Ramos (cell line): ENCODE measurements around the gene B3GAT3.
"Not testable (repeated sequence)": the region's sequence is repeated elsewhere in the genome, so short reads cannot be mapped to it uniquely, and the experiment has no call there.

ENCODE experiments used
- in situ Hi-C: fragments of 300-500 bp; cut with MboI; formaldehyde crosslinking; loops from one replicate; pipeline ENCODE4 v1.14.3; 2022; ENCODE audit warnings: low sequenced_read_pairs; ENCODE audit not compliant: unreplicated experiment

Gene B3GAT3

DNA sequence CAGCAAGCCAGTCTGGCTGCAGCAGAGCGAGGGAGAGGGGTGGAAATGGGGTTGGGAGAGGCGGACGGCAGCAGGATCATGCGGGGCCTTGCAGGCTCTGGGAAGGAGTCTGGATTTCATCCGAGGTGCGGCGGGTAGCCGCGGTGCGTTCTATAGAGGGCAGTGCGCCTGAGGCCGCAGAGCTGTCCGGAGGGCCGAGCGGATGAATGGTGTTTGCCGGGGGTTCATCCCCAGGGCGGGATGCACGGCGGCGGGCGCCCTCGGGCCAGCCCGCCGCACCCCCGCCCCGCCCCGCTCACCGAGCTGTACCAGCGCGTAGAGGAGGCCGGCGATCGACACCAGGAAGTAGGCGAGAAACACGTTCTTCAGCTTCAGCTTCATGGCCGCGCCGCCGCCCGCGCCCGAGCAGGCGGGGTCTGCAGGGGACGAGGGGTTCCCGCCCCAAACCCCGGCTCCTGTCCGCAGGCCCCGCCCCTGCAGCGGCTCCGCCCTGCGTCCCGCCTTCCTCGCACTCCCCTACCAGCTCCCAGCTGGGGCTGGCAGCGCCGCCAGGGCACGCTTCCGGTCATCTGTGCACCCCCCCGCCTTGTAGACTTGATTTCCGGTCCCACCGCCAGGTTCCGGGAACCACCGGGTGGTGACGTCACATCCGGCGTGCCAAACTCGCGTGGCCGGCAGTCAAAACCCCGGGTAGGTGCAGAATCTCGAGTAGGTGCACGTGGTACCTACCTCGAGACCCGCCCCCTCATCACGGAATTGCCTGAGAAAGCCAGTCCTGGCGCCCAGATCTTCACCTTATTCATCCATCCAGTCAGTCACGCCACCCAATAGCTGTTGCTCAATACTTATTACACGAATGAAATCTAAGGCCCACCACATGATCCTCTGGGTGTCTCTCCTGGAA, at the start of gene B3GAT3:
Gene B3GAT3 (minus strand): TSS at position 420 of the 904 bp plus-strand sequence. CDS start 39 bp downstream, at position 381.
- in situ Hi-C loops, result loop anchor here (25.0 kb wide), 1 partner anchor 1615 kb away; the partner anchor contains the start of genes DNAJC4, FKBP2, NUDT22 and PPP1R14B

- in situ Hi-C loops, result no loop called here
Observed at GRCh38 chr11:62671236-62671607, 49.4 kb upstream of the B3GAT3 start.

GRCh38 chr11:62669420-62670161, 47.8 kb upstream of the B3GAT3 start:
- in situ Hi-C loops, result no loop called here

DNA sequence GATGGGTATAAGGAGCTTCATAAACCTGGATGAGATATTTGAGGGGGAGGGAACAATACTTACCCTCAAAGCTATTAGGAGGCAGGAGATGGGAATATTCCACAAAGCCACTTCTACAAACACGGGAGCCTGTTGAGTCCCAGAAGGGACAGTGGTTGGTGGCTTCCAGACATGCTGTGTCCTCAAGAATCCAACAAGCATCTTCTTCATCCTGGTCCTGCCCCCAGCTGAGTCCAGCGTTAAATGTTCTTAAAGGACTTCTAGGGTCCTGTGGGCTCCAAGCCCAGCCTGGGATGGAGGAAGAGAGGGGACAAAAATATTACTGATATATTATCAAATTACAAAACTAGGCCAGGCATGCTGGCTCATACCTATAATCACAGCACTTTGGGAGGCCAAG, 45.7 kb upstream of the B3GAT3 start:
- in situ Hi-C loops, result no loop called here

DNA sequence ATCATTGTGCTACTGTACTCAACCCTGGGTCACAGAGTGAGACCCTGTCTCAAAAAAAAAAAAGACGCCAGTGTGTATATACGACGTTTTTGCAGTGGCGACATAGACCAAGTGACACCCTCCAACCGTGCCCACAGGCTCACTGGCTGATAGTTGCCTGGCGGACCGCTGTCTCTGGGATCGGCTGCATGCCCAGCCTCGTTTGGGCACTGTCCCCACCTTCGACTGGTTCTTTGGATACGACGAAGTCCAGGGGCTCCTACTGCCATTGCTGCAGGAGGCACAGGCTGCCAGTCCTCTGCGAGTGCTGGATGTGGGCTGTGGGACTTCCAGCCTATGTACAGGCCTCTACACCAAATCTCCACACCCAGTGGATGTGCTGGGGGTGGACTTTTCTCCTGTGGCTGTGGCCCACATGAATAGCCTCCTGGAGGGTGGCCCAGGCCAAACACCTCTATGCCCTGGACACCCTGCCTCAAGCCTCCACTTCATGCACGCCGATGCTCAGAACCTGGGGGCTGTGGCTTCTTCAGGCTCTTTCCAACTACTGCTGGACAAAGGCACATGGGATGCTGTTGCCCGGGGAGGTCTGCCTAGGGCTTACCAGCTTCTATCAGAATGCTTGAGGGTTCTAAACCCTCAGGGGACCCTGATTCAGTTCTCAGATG, 44.6 kb upstream of the B3GAT3 start:
- in situ Hi-C loops, result no loop called here

- in situ Hi-C loops, result no loop called here
Observed at GRCh38 chr11:62665599-62666258, 43.9 kb upstream of the B3GAT3 start.

- in situ Hi-C loops, result no loop called here
Observed at GRCh38 chr11:62665075-62665598, 43.4 kb upstream of the B3GAT3 start, which contains the start of the genes C11orf98 and CSKMT. TSS of gene C11orf98 (minus strand) at chr11:62665210. CDS start at chr11:62665169, 41 bp downstream. TSS of gene CSKMT (plus strand) at chr11:62665312. CDS start at chr11:62665880, 568 bp downstream.

GRCh38 chr11:62664405-62665074, 42.8 kb upstream of the B3GAT3 start:
- in situ Hi-C loops, result no loop called here

DNA sequence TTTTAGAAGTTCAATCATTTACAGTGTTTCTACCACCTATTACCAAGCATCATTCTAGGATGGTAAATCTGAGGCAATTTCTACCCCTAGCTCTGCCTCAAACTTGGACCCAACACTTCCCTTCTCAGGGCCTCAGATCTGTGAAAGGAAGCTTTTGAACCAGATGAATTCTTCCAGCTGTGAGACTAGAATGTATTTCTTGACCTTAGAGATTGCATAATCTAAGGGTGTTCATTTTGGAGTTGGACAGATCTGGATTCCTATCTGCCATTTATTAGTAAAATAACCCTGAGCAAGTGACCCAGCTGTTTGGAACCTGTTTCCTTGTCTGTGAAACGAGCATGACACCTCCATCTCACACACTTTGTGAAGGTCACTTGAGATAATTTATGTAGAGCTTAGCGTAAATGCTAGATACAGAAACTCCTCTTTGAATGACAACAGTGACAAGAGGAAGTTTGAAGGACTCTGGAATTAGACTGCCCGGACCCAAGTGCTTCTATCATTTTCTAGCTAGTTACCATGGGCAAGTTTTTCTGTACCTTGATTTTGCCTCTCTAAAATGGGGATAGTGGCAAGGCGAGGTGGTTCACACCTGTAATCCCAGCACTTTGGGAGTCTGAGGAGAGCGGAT, 35.1 kb upstream of the B3GAT3 start:
- in situ Hi-C loops, result no loop called here

DNA sequence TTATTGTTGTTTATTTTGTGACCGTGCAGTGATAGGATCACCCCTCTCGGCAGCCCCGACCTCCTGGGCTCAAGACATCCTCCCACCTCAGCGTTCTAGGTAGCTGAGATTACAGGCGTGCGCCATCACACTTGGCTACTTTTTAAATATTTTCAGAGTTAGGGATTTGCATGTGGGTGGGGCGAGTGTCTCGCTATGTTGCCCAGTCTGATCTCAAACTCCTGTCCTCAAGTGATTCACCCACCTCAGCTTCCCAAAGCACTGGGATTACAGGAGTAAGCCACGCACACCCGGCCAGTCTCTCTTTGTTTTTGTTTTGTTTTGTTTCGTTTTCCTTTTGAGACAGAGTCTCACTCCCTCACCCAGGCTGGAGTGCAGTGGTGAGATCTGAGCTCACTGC, 32.5 kb upstream of the B3GAT3 start:
- in situ Hi-C loops, result no loop called here

- in situ Hi-C loops, result no loop called here
Observed at GRCh38 chr11:62652161-62653006, 30.6 kb upstream of the B3GAT3 start.

DNA sequence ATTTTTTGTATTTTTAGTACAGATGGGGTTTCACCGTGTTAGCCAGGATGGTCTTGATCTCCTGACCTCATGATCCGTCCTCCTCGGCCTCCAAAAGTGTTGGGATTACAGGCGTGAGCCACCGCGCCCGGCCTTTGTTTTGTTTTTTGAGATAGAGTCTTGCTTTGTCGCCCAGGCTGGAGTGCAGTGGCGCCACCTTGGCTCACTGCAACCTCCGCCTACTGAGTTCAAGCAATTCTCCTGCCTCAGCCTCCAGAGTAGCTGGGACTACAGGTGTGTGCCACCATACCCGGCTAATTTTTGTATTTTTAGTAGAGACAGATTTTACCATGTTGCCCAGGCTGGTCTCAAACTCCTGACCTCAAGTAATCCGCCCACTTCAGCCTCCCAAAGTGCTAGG, 28.5 kb upstream of the B3GAT3 start:
- in situ Hi-C loops, result not testable (repeated sequence)

- in situ Hi-C loops, result no loop called here
Observed at GRCh38 chr11:62649486-62649885, 27.7 kb upstream of the B3GAT3 start.

DNA sequence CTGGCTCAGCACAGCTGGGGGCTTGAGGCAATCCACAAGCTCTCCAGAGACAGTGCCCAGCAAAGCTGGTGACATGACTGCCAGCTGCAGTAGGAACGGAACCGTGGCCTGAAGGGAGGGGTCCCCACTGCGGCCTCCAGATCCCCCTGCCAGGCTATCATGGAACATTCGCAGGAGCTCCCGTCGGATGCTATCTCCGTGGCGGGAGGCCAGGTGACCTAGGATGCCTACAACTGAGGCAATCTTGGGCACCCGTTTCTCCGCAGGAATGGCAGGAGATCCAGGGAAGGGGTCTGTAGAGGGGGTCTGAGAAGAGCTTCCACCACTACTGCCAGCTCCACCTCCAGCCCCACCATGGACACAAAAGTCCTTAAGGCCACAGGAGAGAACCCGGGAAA, 27.2 kb upstream of the B3GAT3 start:
- in situ Hi-C loops, result no loop called here

DNA sequence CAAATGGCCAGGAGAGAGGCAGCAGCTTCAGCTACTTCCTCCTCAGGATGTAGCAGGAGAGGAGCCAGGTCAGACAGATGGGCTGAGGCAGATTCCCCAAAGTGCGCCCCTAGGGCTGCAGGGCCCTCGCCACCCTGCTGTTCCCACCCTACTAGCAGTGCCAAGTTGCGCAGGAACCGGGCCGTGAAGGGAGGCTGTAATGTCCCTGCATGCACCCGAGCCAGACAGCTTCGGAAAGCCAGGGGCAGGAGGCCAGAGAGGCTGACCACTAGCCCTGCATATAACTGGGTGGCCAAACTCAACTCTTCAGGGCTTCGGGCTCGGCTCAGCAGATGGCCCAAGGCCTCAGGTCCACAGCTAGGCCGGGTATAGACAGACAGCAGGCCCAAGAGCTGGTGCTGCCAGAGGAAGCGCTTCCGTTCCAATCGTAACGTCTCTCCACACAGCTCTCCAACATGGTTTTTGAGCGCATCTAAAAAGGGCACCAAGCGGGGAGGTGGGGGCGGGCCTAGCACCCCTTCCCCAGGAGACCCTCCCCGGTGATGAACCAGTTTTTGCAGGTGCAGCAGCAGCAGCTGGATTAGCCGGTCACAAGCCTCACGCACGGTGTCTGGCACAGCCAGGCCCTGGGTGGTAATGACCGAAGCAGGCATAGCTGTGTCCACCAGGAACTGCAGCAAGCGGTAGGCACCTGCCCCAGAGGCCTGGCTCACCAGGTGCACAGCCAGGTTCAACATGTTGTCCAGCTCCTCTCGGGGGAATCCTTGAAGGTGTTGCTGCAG, 26.6 kb upstream of the B3GAT3 start:
- in situ Hi-C loops, result no loop called here

- in situ Hi-C loops, result no loop called here
Observed at GRCh38 chr11:62647609-62648005, 25.8 kb upstream of the B3GAT3 start.
